ENCODE measurements around the gene MCL1. TPM values are rescaled to one million over a fixed set of nuclear protein-coding genes. Genes with fewer than 3 reads are reported as not detected.

MCL1 gene
- total and polyA plus RNA-seq, 2 of the 13 experiments (the other 11 are each of a cell fraction or from before 2014, with no cell fraction given): 69.5 to 125 TPM

DNA sequence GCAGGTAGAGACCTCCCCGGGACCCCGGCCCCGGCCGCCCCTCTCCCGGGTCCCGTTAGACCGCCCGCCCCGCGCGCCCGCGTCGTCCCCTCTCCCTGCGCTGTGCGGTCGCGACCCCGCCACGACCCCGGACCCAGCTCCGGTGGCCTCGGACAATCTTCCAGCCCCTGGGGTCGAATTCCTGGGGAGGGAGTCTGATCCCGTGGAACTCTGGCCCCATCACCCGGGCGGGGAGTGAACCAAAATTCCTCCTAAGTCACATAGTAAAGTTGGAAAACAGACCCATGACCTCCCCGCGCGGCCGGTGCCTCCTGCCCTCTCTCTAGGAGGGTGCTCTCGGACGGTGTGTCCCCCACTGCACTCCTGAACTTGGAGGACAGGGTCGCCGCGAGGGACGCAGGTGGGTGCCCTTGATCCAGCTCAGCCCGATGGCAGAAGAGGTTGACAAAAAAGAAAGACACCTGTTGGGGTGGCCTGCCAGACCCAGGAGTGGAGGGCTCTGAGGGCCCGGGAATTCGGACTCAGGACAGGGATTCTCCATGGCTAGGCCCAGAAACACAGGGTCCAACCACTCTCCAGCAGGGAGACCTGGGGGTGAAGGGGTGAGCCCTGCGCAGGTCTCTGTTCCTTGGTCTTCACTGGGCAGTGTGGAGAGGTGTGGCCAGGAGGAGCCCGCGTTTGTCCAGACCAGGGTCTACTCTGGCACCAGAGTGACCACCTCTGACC lies 29.8 kb downstream of the MCL1 start (continued):
- TF ChIP-seq RFX5 (IDR thresholded peaks at IDR 0.05; ENCODE audit: low read depth, low read length): no peak
- TF ChIP-seq KDM6A (CRISPR knock-in tag; IDR thresholded peaks at IDR 0.05; ENCODE audit: low read depth): no peak
- no peak for TF ChIP-seq NFKBIZ (CRISPR knock-in tag; IDR thresholded peaks at IDR 0.05)
- TF ChIP-seq ZBTB7B (CRISPR knock-in tag; IDR thresholded peaks at IDR 0.05): peak; percentile 70
- TF ChIP-seq ZNF891 (CRISPR knock-in tag; IDR thresholded peaks at IDR 0.05): peak; percentile 16; the same call in 1 of the 2 replicates
- no peak for TF ChIP-seq HOXA5 (CRISPR knock-in tag; IDR thresholded peaks at IDR 0.05)
- TF ChIP-seq ZMYM3 (CRISPR knock-in tag; IDR thresholded peaks at IDR 0.05): no peak
- TF ChIP-seq ATF7 (IDR thresholded peaks at IDR 0.05): no peak
- 0 out of 2 replicates have a peak, but pooled peaks have one; percentile 20 for TF ChIP-seq ATF7 (CRISPR knock-in tag; IDR thresholded peaks at IDR 0.05)
- TF ChIP-seq GFI1 (CRISPR knock-in tag; IDR thresholded peaks at IDR 0.05; ENCODE audit: borderline replicate concordance): no peak
- TF ChIP-seq, protein P1, sequence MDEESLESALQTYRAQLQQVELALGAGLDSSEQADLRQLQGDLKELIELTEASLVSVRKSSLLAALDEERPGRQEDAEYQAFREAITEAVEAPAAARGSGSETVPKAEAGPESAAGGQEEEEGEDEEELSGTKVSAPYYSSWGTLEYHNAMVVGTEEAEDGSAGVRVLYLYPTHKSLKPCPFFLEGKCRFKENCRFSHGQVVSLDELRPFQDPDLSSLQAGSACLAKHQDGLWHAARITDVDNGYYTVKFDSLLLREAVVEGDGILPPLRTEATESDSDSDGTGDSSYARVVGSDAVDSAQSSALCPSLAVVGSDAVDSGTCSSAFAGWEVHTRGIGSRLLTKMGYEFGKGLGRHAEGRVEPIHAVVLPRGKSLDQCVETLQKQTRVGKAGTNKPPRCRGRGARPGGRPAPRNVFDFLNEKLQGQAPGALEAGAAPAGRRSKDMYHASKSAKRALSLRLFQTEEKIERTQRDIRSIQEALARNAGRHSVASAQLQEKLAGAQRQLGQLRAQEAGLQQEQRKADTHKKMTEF (CRISPR knock-in tag; IDR thresholded peaks at IDR 0.05): 0 out of 2 replicates have a peak, but pooled peaks have one; percentile 51
- peak; percentile 35 for TF ChIP-seq HNF4A (CRISPR knock-in tag; IDR thresholded peaks at IDR 0.05)
- no peak for TF ChIP-seq ZBTB20 (CRISPR knock-in tag; IDR thresholded peaks at IDR 0.05; ENCODE audit: borderline replicate concordance, low read depth)
- TF ChIP-seq, protein P2, sequence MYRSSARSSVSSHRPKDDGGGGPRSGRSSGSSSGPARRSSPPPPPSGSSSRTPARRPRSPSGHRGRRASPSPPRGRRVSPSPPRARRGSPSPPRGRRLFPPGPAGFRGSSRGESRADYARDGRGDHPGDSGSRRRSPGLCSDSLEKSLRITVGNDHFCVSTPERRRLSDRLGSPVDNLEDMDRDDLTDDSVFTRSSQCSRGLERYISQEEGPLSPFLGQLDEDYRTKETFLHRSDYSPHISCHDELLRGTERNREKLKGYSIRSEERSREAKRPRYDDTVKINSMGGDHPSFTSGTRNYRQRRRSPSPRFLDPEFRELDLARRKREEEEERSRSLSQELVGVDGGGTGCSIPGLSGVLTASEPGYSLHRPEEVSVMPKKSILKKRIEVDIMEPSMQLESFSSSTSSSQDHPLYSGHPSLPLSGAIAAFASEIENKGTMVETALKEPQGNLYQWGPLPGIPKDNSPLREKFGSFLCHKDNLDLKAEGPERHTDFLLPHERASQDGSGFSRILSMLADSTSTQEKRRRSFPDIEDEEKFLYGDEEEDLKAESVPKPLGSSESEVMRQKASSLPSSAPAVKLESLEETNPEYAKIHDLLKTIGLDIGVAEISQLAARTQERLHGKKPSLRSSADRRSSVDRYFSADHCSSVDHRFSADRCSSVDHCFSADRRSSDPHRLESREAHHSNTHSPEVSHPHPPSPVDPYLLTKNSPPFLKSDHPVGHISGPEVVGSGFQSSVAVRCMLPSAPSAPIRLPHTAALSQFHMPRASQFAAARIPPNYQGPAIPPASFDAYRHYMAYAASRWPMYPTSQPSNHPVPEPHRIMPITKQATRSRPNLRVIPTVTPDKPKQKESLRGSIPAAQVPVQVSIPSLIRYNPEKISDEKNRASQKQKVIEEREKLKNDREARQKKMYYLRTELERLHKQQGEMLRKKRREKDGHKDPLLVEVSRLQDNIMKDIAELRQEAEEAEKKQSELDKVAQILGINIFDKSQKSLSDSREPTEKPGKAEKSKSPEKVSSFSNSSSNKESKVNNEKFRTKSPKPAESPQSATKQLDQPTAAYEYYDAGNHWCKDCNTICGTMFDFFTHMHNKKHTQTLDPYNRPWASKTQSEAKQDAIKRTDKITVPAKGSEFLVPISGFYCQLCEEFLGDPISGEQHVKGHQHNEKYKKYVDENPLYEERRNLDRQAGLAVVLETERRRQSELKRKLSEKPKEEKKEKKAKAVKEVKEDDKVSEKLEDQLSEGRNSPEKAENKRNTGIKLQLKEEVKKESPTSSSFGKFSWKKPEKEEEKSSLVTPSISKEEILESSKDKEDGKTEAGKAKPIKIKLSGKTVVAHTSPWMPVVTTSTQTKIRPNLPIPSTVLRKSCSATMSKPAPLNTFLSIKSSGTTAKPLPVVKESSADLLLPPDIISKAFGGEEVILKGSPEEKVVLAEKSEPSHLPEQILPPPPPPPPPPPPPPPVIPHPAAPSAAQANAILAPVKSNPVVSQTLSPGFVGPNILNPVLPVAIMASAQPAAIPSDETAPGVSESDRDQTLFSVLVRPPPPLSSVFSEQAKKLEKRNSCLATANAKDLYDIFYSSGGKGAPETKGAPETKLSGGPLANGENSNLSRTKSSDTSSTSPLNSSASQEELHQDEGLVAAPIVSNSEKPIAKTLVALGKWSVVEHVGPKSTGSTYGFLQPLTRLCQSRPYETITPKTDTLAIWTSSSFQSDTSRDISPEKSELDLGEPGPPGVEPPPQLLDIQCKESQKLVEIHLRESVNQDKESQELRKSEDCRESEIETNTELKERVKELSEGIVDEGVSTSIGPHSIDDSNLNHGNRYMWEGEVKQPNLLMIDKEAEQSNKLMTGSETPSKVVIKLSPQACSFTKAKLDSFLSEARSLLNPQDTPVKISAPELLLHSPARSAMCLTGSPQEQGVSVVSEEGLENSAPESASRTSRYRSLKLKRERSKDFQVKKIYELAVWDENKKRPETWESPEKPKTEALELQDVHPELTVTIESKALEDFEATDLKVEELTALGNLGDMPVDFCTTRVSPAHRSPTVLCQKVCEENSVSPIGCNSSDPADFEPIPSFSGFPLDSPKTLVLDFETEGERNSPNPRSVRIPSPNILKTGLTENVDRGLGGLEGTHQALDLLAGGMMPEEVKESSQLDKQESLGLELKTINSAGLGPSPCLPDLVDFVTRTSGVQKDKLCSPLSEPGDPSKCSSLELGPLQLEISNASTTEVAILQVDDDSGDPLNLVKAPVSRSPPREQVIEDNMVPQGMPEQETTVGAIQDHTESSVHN (CRISPR knock-in tag; IDR thresholded peaks at IDR 0.05): no peak
- no peak for TF ChIP-seq CBX2 (IDR thresholded peaks at IDR 0.05; ENCODE audit: low read depth, low read length)
- no peak for TF ChIP-seq CBX2 (CRISPR knock-in tag; IDR thresholded peaks at IDR 0.05; ENCODE audit: low read depth)
- TF ChIP-seq, protein P3, sequence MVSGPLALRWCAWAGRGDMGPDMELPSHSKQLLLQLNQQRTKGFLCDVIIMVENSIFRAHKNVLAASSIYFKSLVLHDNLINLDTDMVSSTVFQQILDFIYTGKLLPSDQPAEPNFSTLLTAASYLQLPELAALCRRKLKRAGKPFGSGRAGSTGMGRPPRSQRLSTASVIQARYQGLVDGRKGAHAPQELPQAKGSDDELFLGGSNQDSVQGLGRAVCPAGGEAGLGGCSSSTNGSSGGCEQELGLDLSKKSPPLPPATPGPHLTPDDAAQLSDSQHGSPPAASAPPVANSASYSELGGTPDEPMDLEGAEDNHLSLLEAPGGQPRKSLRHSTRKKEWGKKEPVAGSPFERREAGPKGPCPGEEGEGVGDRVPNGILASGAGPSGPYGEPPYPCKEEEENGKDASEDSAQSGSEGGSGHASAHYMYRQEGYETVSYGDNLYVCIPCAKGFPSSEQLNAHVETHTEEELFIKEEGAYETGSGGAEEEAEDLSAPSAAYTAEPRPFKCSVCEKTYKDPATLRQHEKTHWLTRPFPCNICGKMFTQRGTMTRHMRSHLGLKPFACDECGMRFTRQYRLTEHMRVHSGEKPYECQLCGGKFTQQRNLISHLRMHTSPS (CRISPR knock-in tag; IDR thresholded peaks at IDR 0.05; ENCODE audit: low read depth): no peak
- TF ChIP-seq RAD21 (CRISPR knock-in tag; IDR thresholded peaks at IDR 0.05): no peak
- peak; percentile 19 for TF ChIP-seq AGO1 (IDR thresholded peaks at IDR 0.05; ENCODE audit: low read depth, low read length, poor library complexity, severe bottlenecking)
- TF ChIP-seq ZFX (CRISPR knock-in tag; IDR thresholded peaks at IDR 0.05; ENCODE audit: low read depth): peak; percentile 51; the same call in 1 of the 2 replicates
